ENCODE data around the gene NBAS. TPM values are rescaled to one million over a fixed set of nuclear protein-coding genes. Genes with fewer than 3 reads are reported as not detected.

NBAS gene
- polyA plus RNA-seq, 1 donor from 2014 or later, result 31.9 TPM

DNA sequence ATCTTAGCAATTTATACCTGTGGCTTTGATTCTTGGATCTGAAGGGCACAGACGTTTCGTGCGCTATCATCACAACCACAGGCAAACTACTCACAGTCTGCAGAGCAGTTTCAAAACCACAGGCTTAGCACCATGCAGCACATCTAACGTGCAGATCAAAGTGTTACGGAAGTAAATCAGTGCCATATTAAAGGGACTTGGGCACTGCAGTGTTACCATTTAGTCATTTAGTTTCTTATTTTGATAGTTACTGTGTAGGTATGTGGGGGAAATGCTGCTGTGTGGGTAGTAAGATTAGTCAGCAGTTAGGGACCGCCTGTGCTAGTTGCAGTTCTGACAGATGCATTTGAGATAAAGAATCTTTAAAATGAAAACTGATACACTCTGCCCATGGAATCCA, 384.0 kb downstream of the NBAS start:
- H3K27ac ChIP-seq (ENCODE audit: low read length), result no peak overlapping the region

GRCh38 chr2:15176604-15177003, 384.5 kb downstream of the NBAS start:
- no peak overlapping the region for H2AFZ ChIP-seq (ENCODE audit: low read depth, low read length)
- no peak overlapping the region for H3K27ac ChIP-seq (ENCODE audit: low read length)
- no peaks in the 10 kb centered on the region for H4K20me1 ChIP-seq (ENCODE audit: insufficient read depth)
- TF ChIP-seq POLR2AphosphoS5 (IDR thresholded peaks at IDR 0.05), result no peak
- no peak for TF ChIP-seq EP300 (conservative IDR thresholded peaks at IDR 0.05; ENCODE audit: poor library complexity, severe bottlenecking)
- TF ChIP-seq, protein P1, sequence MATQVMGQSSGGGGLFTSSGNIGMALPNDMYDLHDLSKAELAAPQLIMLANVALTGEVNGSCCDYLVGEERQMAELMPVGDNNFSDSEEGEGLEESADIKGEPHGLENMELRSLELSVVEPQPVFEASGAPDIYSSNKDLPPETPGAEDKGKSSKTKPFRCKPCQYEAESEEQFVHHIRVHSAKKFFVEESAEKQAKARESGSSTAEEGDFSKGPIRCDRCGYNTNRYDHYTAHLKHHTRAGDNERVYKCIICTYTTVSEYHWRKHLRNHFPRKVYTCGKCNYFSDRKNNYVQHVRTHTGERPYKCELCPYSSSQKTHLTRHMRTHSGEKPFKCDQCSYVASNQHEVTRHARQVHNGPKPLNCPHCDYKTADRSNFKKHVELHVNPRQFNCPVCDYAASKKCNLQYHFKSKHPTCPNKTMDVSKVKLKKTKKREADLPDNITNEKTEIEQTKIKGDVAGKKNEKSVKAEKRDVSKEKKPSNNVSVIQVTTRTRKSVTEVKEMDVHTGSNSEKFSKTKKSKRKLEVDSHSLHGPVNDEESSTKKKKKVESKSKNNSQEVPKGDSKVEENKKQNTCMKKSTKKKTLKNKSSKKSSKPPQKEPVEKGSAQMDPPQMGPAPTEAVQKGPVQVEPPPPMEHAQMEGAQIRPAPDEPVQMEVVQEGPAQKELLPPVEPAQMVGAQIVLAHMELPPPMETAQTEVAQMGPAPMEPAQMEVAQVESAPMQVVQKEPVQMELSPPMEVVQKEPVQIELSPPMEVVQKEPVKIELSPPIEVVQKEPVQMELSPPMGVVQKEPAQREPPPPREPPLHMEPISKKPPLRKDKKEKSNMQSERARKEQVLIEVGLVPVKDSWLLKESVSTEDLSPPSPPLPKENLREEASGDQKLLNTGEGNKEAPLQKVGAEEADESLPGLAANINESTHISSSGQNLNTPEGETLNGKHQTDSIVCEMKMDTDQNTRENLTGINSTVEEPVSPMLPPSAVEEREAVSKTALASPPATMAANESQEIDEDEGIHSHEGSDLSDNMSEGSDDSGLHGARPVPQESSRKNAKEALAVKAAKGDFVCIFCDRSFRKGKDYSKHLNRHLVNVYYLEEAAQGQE (IDR thresholded peaks at IDR 0.05; ENCODE audit: borderline replicate concordance), result no peak
- no peak for TF ChIP-seq CTCF (IDR thresholded peaks at IDR 0.05; ENCODE audit: poor library complexity, severe bottlenecking)
- TF ChIP-seq RAD21 (conservative IDR thresholded peaks at IDR 0.05), result no peak
- no peak for TF ChIP-seq EZH2 (IDR thresholded peaks at IDR 0.05; ENCODE audit: borderline replicate concordance, insufficient read depth, low read length, poor library complexity, severe bottlenecking)
- TF ChIP-seq TAF1 (IDR thresholded peaks at IDR 0.05; ENCODE audit: low read depth), result no peak
- TF ChIP-seq MXI1 (conservative IDR thresholded peaks at IDR 0.05; ENCODE audit: poor library complexity, severe bottlenecking), result no peak
- no peak for TF ChIP-seq SMC3 (conservative IDR thresholded peaks at IDR 0.05; ENCODE audit: poor library complexity)
- no peaks in the 10 kb centered on the region for H3K9me2 ChIP-seq (ENCODE audit: insufficient read depth, low read length)
- H3K36me3 ChIP-seq (ENCODE audit: insufficient read depth, low read length), result no peaks in the 10 kb centered on the region
- no peak overlapping the region for H3K4me3 ChIP-seq (ENCODE audit: low read length)
- H3K27me3 ChIP-seq (ENCODE audit: insufficient read depth, low read depth, low read length), result no peaks in the 10 kb centered on the region
- H3K9me3 ChIP-seq (ENCODE audit: low read length), result no peaks in the 10 kb centered on the region
- H3F3A ChIP-seq (ENCODE audit: insufficient read depth, low read length, poor library complexity, severe bottlenecking), result no peaks in the 10 kb centered on the region
- no peaks in the 10 kb centered on the region for H3K79me2 ChIP-seq (replicated peaks; ENCODE audit: insufficient read depth, low read length)
- H3K4me2 ChIP-seq (ENCODE audit: low read length), result no peak overlapping the region
- no peak overlapping the region for H3K9ac ChIP-seq (ENCODE audit: low read length)

More for the DNA sequence above, 384.0 kb downstream of the NBAS start:
- H3K4me3 ChIP-seq (ENCODE audit: low read length), result no peak overlapping the region
- TF ChIP-seq CTCF (IDR thresholded peaks at IDR 0.05; ENCODE audit: poor library complexity, severe bottlenecking) (no peak), POLR2AphosphoS5 (IDR thresholded peaks at IDR 0.05) (no peak), MXI1 (conservative IDR thresholded peaks at IDR 0.05; ENCODE audit: poor library complexity, severe bottlenecking) (no peak), TAF1 (IDR thresholded peaks at IDR 0.05; ENCODE audit: low read depth) (no peak), EP300 (conservative IDR thresholded peaks at IDR 0.05; ENCODE audit: poor library complexity, severe bottlenecking) (no peak), RAD21 (conservative IDR thresholded peaks at IDR 0.05) (no peak), EZH2 (IDR thresholded peaks at IDR 0.05; ENCODE audit: borderline replicate concordance, insufficient read depth, low read length, poor library complexity, severe bottlenecking) (no peak), SMC3 (conservative IDR thresholded peaks at IDR 0.05; ENCODE audit: poor library complexity) (no peak)
- TF ChIP-seq, protein P1 (IDR thresholded peaks at IDR 0.05; ENCODE audit: borderline replicate concordance), result no peak
- no peaks in the 10 kb centered on the region for H3K79me2 ChIP-seq (replicated peaks; ENCODE audit: insufficient read depth, low read length)
- no peak overlapping the region for H3K9ac ChIP-seq (ENCODE audit: low read length)
- H3F3A ChIP-seq (ENCODE audit: insufficient read depth, low read length, poor library complexity, severe bottlenecking), result no peaks in the 10 kb centered on the region
- no peak overlapping the region for H3K4me2 ChIP-seq (ENCODE audit: low read length)
- H3K9me2 ChIP-seq (ENCODE audit: insufficient read depth, low read length), result no peaks in the 10 kb centered on the region
- H4K20me1 ChIP-seq (ENCODE audit: insufficient read depth), result no peaks in the 10 kb centered on the region
- H2AFZ ChIP-seq (ENCODE audit: low read depth, low read length), result no peak overlapping the region
- no peaks in the 10 kb centered on the region for H3K36me3 ChIP-seq (ENCODE audit: insufficient read depth, low read length)
- H3K27me3 ChIP-seq (ENCODE audit: insufficient read depth, low read depth, low read length), result no peaks in the 10 kb centered on the region
- no peaks in the 10 kb centered on the region for H3K9me3 ChIP-seq (ENCODE audit: low read length)

Measured in neural cell (in vitro differentiated cells).